Left colon (tissue), 2 donors: ENCODE measurements around the gene CRIP3. TPM values are rescaled to one million over a fixed set of nuclear protein-coding genes. Genes with fewer than 3 reads are reported as not detected.

ENCODE experiments used
- ATAC-seq: fragments of 200-7000 bp; cut with Tn5 transposase; one replicate; pipeline ENCODE4 v1.9.1; 2020; ENCODE audit warnings: mild to moderate bottlenecking, moderate library complexity
- DNase-seq, 2 donors: peaks; one replicate each; pipeline ENCODE4 v3.0.0-alpha.2; 2020
- intact Hi-C, 2 donors: fragments of 100-400 bp; cut with DNase I in 1 of 2; cut with micrococcal nuclease in 1 of 2; formaldehyde crosslinking; loops; one replicate each; pipeline versions ENCODE4 v1.11.2 to v1.14.0; 2022; cut with DNase I, micrococcal nuclease
- total RNA-seq, 2 donors: library from RNA; stranded (reverse); fragmentation: NEBNext Ultra II Directional; extraction: Animal tissue kit (Norgen Biotek cat#: 25700); gene quantifications; one replicate each; pipeline ENCODE4 v1.2.1, GENCODE V29; 2021
- donor health status: DM: no; HTN: no; CAD: no.
- donor health status: DM: yes; HTN: yes; CAD: no.

CRIP3 gene
- total RNA-seq, 2 donors from 2014 or later = 1.4 TPM

DNA sequence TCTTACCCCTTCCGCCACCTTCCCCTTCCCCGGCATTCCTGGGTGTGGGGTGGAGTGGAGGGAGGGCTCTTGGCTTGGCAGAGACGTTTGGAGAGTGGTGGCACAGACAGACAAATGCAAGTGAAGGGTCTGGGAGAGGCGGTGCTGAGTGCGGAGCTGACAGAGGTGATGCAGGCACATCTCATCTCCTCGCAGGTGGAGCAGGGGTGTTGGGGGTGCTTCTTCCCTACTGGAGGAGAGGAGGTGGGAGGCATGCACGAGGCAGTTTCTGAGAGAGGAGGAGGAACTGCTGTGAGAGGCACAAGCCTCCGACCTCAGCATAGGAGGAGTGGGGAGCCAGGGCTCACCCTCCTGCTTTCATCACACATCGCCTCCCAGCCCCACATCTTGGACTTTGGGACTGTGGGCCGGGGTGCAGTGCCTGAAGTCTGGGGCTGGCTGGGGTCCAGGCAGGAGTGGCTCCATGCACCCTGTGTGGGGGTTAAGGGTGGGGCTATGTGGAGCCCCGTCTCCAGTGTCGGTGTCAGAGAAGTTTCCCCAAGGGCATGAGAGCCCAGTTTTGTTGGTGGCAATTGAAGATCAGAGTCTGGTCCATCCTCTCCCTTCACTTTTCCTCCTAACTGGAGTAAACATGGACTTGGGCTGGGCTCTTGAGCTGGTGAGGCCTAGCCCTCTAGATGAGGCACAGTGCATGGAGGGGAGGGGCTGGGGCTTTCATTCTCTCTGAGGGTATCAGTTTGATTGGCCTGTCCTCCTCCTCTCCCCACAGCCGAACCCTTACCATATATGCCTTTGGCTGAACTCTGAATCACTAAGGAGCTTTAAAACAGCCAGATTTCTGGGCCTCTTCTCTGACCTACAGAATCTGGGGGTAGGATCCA is 30.7 kb downstream of the CRIP3 start:
- DNase-seq (peak; percentile 77 to 87), ATAC-seq (peak; percentile 67)
- intact Hi-C loops = no loop called here

DNA sequence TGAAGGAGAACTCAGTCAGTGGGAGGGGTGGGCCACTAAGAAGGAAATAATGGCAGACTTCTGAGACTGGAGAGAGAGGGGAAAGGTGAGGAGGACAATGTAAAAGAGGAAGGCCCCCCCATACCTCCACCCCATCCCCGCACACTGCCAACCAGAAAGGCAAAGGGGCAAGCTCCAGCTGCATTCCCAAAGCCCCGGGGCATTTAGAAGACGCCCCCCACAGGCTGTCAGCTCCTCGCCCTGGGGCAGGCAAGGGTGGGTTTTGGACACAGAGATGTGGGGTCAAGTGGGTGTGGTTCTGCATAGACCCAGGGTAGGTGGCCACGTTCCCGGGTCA is 31.4 kb downstream of the CRIP3 start:
- intact Hi-C loops = no loop called here
- ATAC-seq (no peak), DNase-seq (peak in 1 of 2 donors; percentile 16)

DNA sequence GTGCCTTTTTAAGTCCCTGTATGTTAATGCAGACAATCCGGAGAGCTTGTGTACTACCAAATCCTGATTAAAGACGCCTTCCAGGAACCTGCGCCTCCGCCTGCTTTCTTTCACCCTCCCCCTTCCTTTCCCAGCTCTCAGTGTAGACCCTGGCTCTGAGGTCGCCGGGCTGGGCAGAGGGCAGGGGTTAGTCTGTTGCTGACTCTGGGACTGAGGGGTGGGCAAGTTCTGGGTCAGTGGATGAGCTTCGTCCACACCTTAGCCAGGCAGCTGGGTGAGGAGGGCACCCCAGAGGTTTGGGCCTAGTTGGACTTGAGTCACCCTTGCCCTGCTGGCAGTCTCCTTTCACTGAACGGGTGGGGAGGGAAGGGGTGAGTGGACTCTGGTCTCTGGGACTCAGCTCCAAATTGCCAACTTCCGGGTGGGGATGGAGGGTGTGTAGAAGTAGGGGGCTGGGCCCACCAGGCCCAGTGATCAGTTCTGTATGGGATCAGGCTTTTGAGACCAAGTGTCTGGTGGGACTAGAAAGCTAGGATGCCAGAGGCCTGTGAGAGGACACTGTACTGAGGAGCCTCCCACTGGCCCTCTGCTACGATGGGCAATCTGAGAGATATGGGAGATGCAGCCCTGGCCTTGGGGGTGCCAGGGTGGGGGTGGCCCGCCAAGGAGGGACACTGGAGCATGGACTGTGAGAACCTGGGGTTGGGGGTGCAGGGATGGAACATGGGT is 31.9 kb downstream of the CRIP3 start:
- ATAC-seq (peak; percentile 62), DNase-seq (peak; percentile 70 to 83)
- intact Hi-C loops = no loop called here

DNA sequence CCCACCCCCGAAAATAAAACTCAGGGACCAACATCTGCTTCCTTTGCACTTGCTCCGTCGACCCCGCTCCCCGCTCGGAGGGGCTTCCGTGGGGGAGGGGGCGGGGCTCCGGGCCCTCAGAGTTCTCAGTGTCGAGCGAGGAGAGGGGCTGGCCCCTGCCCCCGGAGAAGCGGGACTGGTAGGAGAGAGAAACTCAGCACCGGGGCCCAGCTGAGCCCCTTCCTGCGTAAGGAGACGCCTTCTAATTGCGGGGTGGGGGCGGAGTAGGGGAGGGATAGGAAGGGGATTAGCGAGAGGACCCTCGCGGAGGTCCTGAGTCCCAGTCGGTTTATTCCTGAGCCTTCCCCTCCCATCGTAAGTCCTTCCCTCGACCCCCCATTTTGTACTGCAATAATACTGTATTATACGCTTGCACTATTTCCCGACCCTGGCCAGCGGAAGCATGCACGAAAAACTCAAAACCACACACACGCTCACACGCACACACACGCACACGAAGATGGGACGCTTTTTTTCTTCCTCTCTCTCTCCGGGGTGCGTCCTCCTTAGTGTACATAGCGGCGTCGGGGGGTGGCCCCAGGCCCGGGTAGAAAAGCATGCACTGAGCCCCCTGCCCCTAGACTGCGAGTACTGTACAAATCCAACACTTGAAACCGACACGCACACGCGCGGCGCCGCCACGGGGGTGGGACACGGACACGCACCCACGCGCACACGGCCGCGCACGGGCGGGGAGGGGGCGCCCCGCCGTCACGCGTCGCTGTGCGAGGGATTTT is 32.6 kb downstream of the CRIP3 start:
- DNase-seq (peak in 1 of 2 donors; percentile 32), ATAC-seq (no peak)
- intact Hi-C loops = no loop called here

DNA sequence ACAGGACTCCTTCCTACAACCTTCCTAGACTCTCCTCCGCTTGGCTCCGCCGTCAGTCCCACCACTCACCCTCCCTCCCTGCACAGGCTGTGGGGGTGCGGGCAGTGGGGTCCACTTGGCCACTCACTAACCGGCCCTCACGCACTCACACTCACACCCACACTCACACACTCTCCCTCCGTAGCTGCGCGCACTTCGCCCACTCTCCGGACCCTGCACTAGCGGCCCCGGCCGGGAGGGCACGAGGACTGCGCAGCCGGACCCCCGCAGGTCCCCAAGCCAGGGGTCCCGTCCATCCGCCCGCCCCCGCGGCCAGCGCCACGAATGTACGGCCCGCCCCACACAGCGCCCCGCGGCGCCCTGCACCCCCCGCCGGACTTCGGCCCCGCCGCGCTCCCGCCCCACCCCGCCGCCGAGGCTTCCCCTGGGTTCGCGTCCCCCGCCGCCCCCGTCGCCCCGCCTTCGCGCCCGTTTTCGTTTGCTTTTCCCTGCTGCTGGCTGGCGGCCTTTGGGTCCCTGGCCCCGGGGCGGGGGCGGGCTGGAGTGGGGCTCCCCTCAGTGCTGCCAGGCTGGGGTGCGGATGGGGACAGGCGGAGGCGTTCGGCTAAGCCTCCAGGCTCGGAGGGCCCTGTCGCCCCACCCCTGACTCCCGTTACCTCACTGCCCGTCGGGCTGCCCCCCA is 33.6 kb downstream of the CRIP3 start:
- DNase-seq (peak; percentile 72 to 86), ATAC-seq (peak; percentile 42)
- intact Hi-C loops = no loop called here

DNA sequence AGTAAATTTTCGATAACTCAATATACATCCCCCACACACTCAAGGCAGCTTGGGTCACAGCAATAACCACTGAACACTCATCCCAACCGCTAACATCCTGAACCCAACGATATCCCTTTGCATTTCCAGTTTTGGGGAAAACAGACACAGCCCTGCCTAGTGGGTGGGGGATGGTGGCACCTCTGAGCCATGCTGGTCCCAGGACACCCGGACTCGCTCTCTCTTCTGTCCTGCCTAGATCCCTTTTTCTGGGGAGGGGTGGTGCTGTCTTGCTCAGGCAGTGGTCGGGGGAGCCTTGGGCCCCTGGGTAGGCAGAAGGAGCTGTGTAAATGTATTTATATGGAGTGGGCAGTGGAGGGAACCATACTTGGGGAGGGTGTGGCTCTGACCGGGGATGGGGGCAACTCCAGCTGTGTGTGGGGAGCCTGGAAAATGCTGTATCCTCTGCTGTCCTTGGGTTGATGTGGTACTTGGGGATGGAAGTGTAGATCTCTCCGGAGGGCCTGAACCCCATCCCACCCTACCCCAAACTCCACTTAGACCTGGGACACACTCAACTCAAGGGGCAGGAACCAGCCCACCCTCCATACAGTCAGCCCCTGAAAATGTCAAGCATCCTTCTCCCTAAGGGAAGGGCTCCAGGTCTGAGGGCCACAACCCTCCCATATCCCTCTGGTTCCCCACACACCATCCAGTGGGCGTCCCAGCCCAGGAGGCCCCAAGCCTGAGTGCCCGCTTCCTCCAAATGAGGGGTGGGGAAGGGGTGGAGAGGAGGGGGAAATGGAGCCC is 34.3 kb downstream of the CRIP3 start:
- DNase-seq (peak in 1 of 2 donors; percentile 23), ATAC-seq (no peak)
- intact Hi-C loops = no loop called here

DNA sequence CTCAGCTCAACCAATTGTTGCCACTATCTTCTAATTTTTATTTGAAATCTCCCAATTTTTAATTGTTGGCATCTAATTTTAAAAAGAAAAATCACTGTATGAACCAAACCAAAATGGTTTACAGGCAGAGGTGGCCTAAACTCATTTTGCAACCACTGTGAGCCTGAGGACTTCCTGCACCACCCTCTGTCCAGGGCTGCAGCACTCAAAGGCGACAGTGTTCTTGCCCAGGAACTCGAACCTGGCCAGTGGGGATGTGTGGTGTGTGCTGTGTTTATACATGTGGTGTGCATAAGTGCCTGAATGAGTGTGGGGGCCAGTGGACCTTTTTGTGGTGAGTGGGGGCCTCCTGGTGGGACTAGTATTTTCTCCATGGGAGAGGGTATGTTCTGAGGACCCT is 34.9 kb downstream of the CRIP3 start:
- no peak for ATAC-seq
- intact Hi-C loops = no loop called here
- peak in 1 of 2 donors; percentile 23 for DNase-seq

DNA sequence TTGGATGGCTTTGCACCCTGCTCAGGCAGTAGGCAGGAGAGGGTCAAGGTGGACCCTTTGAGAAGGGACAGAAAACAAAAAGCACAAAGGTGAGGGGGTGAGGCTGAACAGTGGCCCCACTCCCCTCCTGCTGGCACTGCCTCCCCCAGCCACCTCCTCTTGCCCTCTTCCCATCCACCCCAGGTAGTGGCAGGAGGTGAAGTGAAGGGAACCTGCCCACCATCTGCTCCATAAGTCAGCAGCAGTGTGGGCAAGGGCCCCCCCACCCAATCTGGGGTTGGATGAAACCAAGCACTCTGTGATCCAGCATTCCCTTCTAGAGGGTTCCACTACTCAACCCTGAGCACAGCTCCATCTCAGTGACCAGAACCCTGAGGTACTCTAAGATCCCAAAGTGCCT is 36.7 kb downstream of the CRIP3 start:
- ATAC-seq (no peak), DNase-seq (no peak)
- intact Hi-C loops = no loop called here

DNA sequence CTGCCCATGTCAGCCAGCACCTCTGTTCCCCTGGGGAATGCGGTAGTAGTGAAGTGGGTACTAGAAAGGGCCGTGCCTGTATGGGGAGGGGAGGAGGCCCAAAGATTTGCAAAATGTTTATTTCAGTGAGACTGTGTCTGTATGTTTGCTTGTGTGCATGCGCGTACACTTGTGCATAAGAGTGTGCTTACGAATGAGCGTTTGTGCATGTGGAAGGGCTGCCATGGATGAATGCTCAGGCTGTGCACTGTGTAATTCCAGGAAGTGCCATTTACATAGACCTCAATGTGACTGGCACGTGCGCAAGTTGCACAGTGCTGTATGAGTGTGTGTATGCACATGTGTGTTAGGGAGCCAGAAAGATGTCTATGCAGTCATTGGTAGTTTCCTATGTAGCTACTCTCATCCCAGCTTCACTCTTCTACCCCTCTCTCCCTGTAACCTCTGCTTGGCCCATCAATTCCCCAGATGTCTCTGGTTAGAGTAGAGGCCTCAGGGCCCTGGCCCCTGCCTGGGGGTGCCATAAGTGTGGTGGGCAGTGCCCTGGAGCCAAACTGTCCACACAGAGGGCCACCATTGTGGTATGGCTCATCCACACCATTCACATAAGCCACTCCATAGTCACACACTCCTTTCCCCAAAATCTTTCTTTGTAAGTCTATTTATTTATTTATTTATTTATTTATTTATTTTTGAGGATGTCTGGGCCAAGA is 37.4 kb downstream of the CRIP3 start:
- ATAC-seq (no peak), DNase-seq (no peak)
- intact Hi-C loops = no loop called here

DNA sequence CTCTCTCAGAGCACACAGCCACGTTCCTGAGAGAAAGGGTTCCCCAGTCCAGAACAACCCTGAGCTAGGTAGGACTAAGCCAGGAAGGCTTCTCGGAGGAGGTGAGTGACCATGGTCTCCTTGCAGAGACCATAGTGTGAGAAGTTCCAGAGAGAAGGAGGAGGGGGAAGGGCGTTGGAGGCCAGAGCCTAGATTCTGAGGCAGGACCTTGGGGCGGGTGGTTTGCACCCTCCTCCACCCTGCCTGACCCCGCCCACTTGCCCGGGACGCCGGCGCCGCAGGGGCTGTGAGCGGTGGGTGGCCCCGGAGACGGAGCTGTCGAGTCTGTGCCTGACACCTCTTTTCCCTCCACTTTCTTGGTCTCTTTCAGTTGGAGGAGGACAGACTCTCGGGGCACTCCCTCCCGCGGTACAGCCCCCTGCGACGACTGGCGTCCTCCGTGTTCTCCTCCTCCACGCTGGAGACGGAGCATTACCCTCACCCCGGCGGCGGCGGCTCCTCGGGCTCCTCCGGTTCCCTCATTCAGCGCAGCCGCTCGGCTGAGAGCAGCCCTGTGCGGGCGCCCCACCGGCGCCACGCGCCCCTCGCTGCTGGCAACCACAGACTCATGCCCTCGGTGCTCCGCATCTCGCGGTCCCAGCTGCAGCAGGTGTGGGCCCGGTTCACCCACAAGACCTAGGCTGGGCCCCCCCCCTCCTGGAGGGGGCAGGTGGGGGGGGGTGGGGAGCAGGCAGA is 39.2 kb downstream of the CRIP3 start:
- ATAC-seq (peak; percentile 64), DNase-seq (peak; percentile 70 to 84)
- intact Hi-C loops = loop anchor here (10.0 kb wide), 2 partner anchors 65 to 235 kb away; no protein-coding TSS in a partner anchor

DNA sequence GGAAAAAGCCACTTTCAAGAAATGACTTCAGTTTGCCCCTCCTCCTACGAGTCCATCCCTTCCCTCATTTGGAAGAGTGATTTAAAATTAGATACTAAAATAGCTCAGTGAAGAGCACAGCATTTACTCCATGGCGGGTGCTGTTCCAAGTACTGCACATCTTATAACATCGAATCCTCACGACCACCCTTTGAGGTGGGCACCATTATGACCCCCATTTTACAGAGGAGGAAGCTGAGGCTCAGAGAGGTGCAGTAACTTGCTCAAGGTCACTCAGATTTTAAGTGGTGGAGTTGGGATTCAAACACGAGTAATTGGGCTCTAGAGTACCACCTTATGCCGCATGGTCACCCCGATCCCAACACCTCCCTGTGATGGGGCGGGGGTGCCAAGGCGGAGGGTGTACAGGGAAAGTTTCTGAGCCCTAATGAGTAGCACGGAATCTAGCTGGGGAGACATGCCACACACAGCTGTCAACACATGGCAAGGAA is 39.8 kb downstream of the CRIP3 start:
- intact Hi-C loops = loop anchor here (10.0 kb wide), 2 partner anchors 66 to 236 kb away; no protein-coding TSS in a partner anchor
- DNase-seq (peak in 1 of 2 donors; percentile 12), ATAC-seq (no peak)

DNA sequence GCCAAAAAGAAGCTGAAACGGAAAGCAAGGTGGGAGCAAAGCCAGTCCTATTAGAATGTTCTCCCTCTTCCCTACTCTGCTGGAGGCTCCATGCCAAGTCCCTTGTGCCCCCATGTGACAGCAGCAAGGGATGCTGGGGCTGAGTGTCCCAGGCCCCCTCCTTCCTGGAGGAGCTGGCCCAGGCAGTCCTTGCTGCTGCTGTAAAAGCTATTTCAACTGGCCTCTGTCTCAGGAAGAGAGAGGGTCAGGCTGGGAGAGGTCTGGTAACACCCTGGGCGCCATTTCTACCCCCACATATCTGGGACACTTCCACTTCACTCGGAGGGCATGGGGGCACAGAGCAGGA is 40.3 kb downstream of the CRIP3 start:
- no peak for ATAC-seq
- intact Hi-C loops = loop anchor here (10.0 kb wide), 2 partner anchors 66 to 236 kb away; no protein-coding TSS in a partner anchor
- DNase-seq = peak; percentile 21 to 49

DNA sequence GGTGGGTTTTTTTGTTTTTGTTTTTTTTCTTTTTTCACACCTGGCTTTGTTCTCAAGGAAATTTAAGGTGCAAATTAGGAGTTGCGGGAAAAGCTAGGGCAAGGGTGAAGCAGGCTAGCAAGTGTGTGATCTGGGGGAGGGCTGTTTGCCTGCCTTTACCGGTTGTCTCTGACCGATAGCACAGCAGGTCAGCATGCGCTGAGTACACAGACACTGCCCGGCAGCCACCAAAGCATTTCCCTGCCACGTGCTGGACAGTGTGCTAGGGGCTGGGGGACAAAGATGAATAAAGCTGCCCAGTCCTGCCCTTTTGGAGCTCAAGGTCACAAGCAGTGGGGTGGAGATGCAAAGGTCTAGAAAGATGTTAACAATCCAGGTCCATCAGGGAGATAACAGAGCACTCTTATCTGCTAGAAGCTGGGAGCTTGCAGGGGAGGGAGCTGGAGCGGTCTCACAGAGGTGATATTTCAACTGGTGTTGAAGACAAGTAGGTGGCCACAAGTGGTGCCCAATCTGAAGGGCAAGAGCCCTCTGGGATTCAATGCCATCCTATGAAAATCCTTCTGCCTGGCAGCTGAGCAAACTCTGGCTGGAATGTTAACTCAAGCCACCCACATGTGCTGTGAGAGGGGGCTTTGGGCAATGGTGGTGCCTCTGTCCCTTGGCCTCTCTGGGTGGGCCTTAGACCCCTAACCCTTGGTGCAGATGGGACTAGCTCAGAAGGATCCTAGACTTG is 40.8 kb downstream of the CRIP3 start:
- intact Hi-C loops = loop anchor here (10.0 kb wide), 2 partner anchors 67 to 237 kb away; no protein-coding TSS in a partner anchor
- peak; percentile 46 for ATAC-seq
- DNase-seq = peak; percentile 57 to 69

DNA sequence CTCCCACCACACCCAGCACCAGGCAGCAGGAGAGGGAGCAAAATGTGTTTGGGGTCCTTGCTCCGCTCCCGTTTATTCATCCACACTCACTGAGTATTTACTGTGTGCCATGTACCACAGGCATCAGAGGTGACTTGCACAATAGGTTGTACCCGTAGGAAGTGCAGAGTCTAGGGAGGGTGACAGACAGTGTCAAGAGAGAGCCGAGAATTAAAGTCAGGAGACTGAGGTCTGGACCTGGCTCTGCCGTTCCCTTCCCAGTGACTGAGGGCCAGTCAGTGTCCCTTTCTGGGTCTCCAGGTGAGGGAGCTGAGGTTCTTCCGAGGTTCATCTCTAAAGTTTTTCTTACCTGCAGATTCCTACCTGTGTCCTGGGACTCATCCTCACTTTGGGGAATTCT is 43.1 kb downstream of the CRIP3 start:
- ATAC-seq (no peak), DNase-seq (no peak)
- intact Hi-C loops = loop anchor here (10.0 kb wide), 2 partner anchors 69 to 239 kb away; no protein-coding TSS in a partner anchor

DNA sequence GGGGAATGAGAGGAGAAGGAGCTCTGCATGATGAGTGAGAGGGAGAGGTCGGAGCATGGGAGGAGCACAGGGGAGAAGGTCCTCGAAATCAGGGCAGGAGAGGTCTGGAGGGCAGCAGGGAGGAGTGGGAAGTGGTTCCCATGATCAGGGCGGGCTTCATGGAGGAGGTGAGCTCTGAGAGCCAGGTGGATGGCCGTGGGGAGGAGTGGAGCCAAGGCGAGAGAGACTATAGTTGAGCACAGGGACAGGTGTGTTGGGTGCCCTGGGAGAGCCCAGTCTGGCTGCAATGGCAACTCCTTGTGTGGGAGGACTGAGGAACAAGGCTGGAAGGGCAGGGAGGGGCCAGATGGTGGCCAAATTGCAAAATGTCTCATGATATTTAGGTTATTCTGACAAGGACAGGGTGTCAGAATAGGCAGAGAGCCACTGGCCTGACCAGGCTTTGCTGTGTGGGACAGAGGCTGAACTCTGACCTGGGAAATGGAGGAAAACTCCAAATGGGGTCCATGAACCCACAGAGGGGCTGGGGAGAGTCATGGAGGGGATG is 44.0 kb downstream of the CRIP3 start:
- intact Hi-C loops = loop anchor here (10.0 kb wide), 2 partner anchors 70 to 240 kb away; no protein-coding TSS in a partner anchor
- ATAC-seq = no peak

More for the DNA sequence above, 44.0 kb downstream of the CRIP3 start:
- DNase-seq = no peak
